HEK293T (cell line): ENCODE measurements around the gene TCERG1L.

ENCODE experiments used
- ARNT ChIP-seq: fragments of 450-650 bp; IDR thresholded peaks from 2 replicates; pipeline ENCODE4 v1.6.1; 2017; ENCODE audit warnings: mild to moderate bottlenecking
- BHLHE40 ChIP-seq: fragments of 450-650 bp; IDR thresholded peaks from 2 replicates; pipeline ENCODE4 v1.6.1; 2016; ENCODE audit warnings: mild to moderate bottlenecking, moderate library complexity, borderline replicate concordance
- CTBP1 ChIP-seq: fragments of 450-650 bp; IDR thresholded peaks from 2 replicates; pipeline ENCODE4 v1.6.1; 2016; ENCODE audit warnings: borderline replicate concordance
- ELF4 ChIP-seq: fragments of 450-650 bp; IDR thresholded peaks from 2 replicates; pipeline ENCODE4 v1.6.1; 2017; ENCODE audit warnings: antibody characterized with exemption
- FOXA1 ChIP-seq: fragments of 450-650 bp; IDR thresholded peaks from 2 replicates; pipeline ENCODE4 v1.6.1; 2016; ENCODE audit warnings: mild to moderate bottlenecking
- FOXK2 ChIP-seq: fragments of 450-650 bp; IDR thresholded peaks from 2 replicates; pipeline ENCODE4 v1.6.1; 2016; ENCODE audit warnings: mild to moderate bottlenecking
- L3MBTL2 ChIP-seq: fragments of 450-650 bp; conservative IDR thresholded peaks from 2 replicates; pipeline ENCODE4 v1.6.1; 2016; ENCODE audit warnings: mild to moderate bottlenecking

DNA sequence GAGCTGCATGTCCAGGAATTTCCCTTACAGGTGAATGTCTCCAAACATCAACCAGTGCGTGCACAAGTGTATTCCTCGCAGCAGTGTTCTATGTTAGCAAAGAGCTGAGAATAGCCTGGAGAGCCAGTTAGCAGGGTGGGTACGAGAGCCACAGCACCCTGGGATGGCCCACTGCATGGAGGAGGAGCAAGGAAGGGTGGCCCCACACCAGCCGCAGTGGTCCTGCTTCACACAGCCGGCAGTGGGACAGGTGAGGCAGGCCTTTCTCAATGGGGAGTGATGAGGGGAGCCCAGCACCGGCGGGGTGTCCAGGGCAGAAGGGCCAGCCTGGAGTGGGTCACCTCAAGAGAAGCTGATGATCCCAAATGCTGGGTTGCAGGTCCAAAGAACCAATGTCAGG, 240.7 kb downstream of the TCERG1L start:
- TF ChIP-seq CTBP1 (no peak), ELF4 (no peak), L3MBTL2 (no peak), ARNT (no peak), FOXA1 (no peak), BHLHE40 (no peak), FOXK2 (no peak)
